RKO (cell line): ENCODE measurements around the gene GPR137.
"Not testable (repeated sequence)": the region's sequence is repeated elsewhere in the genome, so short reads cannot be mapped to it uniquely, and the experiment has no call there.

Source experiments
- DNase-seq: peaks from one replicate; pipeline ENCODE4 v3.0.0-alpha.2; 2016; ENCODE audit warnings: low spot score

Gene GPR137

GRCh38 chr11:64284962-64285884 is at the start of gene GPR137:
GPR137 (plus strand) TSS chr11:64285848; CDS start chr11:64286525, 677 bp downstream.
- peak; percentile 63 for DNase-seq

GRCh38 chr11:64237484-64237951 is 48.1 kb upstream of the GPR137 start:
- no peak for DNase-seq

GRCh38 chr11:64238076-64238475 is 47.6 kb upstream of the GPR137 start:
- no peak for DNase-seq

GRCh38 chr11:64238999-64239398 is 46.6 kb upstream of the GPR137 start:
- DNase-seq: no peak

- peak; percentile 45 for DNase-seq
Observed at GRCh38 chr11:64239662-64240434, 45.8 kb upstream of the GPR137 start.

- DNase-seq: peak; percentile 96
Observed at GRCh38 chr11:64240435-64241240, 45.0 kb upstream of the GPR137 start, which contains the start of gene FKBP2. FKBP2 (plus strand) TSS chr11:64241095; CDS start chr11:64242388, 1,293 bp downstream.

GRCh38 chr11:64241241-64241490 is 44.5 kb upstream of the GPR137 start:
- no peak for DNase-seq

GRCh38 chr11:64241491-64242374 is 43.9 kb upstream of the GPR137 start:
- peak; percentile 97 for DNase-seq

- DNase-seq: no peak
Observed at GRCh38 chr11:64243236-64243854, 42.3 kb upstream of the GPR137 start.

GRCh38 chr11:64244107-64244506 is 41.5 kb upstream of the GPR137 start:
- DNase-seq: no peak

- peak; percentile 34 for DNase-seq
Observed at GRCh38 chr11:64244966-64245365, 40.7 kb upstream of the GPR137 start.

- peak; percentile 42 for DNase-seq
Observed at GRCh38 chr11:64245401-64245796, 40.2 kb upstream of the GPR137 start.

- peak; percentile 95 for DNase-seq
Observed at GRCh38 chr11:64245797-64246620, 39.6 kb upstream of the GPR137 start.

GRCh38 chr11:64246621-64246870 is 39.1 kb upstream of the GPR137 start:
- not testable (repeated sequence) for DNase-seq

GRCh38 chr11:64246871-64247728 is 38.5 kb upstream of the GPR137 start, which contains the start of gene PPP1R14B:
PPP1R14B (minus strand) TSS chr11:64246943; CDS start chr11:64246673, 270 bp downstream.
- DNase-seq: peak; percentile 94

- DNase-seq: no peak
Observed at GRCh38 chr11:64247729-64248531, 37.7 kb upstream of the GPR137 start.

GRCh38 chr11:64248578-64248977 is 37.1 kb upstream of the GPR137 start:
- DNase-seq: no peak

GRCh38 chr11:64249038-64249437 is 36.6 kb upstream of the GPR137 start:
- DNase-seq: no peak
